OCI-M2 (cell line): ENCODE measurements around the gene MYT1.

ENCODE experiments used
- DNase-seq: peaks from one replicate; lab custom pipeline; 2025; ENCODE audit not compliant: unreplicated experiment; lab: John Stamatoyannopoulos, UW

The MYT1 gene

DNA sequence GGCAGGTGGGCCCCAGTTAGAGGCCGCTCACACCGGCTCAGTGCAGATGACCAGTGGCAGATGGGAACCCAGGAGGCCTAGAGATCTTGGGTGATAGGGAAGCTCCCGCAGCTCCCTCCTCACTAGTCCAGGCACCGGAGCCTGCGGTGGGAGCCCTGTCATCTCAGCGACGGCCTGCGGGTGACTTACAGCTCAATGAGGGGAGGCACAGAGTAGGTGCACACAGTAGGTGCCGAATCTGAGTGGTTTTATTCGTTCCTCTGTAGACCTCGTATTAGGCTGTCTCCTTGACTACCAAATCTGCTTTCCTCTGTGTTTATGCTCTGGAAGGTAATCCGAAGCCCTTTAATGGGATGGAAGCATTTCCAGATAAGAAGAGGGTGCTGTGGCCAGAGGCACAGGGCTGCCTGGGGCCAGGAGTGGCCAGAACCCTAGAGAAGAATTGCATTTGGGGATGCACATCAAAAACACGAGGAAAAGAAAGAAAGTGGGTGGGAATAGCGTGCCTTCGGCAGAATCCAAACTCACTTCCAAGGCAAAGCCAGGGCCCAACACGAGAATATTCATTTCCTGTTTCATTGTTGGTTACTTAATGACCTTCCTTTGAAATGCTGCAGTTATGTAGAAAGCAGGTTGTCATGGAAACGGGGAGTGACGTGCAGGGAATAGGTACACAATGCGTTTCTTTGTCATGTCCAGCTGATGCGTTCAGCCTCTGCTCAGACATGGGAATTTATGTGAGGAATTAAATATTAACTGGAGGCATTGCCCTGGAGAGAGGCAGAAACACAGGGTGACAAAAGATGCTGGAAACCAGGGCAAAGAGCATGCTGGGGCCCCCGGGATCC lies 24.7 kb downstream of the MYT1 start:
- DNase-seq = no peak

DNA sequence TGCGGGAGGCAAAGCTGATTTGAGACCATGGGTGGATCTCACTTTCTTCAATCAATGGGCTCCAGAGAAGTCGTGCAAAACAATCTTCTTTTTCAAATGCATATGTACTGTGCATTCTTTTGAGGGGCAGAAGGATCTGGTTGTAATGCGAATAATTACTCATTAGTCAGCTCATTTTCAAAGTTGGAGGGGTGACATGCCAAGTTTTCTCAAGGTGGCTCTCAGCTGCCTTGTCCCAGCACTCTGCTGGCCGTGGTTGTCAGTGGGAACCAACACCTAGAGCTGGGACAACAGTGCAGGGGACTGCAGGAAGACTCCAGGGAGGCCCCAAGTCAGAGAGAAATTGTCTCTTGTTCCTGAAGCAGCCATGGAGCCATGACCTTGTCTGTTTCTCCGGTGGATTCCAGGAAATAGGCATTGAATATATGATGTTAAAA lies 25.3 kb downstream of the MYT1 start:
- DNase-seq = no peak

DNA sequence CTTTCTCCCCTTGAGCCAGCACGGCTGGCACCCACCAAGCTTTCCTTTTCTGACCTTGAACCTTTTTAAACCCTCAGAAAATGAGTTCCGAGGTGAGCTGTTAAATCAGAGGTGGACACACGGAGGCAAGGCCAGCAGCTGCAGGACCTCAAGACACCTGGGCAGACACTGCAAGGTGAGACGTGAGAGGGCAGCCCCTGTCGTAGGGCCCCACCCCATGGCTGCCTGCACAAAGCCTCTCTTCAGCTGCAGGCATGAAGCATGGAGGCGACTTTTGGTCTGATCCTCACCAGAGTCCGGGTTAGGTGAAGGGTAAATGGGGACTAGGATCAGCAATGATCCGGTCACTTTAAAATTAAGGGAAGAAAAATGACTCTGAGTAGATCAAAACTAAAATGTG lies 25.7 kb downstream of the MYT1 start:
- DNase-seq = no peak

DNA sequence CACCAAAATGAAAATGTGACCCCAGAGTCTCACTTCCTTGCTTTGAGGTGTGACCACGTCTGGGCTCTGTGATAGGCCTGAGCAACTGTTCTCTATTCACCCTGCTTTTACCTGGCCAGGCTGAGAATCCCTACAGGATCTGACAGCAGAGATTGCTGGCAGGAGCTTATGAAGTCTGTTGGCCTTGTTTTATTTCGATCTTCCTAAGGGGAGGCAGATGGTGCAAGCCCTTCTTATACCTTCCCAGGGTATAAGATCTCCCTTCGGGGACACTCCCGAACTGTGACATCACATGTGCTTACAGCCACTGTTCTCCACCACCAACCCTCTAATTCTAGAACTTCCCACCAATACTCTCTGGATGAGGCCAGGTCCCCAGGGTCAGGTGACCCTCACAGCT lies 26.8 kb downstream of the MYT1 start:
- no peak for DNase-seq

DNA sequence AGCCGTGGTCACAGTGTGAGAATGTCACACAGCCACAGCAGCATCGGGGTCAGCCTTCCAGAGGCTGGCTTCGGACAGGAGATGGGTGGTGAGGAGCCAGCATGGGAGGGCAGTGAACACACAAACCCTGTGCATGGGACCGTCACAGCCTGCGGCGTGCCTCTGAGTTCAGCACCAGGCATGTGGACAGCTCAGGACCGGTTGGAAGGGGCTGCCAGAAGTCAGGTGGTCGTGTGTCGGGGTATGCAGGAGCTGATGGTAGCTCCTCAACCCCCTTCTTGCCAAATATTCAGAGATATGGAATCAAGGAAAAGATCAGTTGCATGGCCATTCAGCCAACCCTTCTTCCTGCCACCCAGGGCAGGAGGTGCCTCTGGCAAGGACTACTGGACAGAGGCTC lies 28.2 kb downstream of the MYT1 start:
- no peak for DNase-seq

DNA sequence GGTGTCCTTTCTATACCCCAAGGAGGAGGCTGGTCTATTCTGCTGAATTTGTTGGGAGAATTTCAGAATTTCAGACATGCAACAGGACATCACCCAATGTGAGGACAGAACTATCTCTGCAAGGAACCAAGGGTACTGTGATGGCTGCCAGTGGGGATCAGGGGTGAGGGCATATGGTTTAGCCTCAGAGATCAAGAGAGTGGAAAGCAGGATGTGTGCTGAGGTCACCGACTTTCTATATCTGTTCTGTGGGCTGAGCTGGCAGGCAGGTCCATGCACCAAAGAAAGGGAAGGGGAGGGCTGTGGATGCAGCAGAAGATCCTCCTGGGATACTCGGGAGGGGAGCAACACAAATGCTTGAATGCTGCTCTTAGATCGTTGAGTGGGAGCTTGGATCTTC lies 28.8 kb downstream of the MYT1 start:
- DNase-seq = no peak

DNA sequence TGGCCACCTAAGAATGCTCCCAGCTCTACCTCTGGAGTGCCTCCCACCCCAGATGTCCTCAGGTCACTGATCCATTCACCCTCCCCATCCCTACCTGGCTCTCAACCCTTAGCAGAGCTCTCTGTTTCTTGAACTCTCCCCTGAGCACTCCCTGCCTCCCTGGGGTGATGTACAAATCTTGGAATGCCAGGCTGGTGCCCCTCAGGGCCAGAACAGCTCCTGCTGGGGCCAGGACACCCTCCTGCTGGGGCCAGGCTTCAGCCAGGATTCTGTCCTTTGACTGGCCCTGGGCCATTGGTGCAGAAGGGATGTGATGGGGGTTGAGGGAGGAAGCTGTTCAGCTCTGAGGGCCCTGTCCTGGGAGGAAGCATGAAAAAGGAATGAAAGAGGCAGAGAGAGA lies 30.0 kb downstream of the MYT1 start:
- no peak for DNase-seq

DNA sequence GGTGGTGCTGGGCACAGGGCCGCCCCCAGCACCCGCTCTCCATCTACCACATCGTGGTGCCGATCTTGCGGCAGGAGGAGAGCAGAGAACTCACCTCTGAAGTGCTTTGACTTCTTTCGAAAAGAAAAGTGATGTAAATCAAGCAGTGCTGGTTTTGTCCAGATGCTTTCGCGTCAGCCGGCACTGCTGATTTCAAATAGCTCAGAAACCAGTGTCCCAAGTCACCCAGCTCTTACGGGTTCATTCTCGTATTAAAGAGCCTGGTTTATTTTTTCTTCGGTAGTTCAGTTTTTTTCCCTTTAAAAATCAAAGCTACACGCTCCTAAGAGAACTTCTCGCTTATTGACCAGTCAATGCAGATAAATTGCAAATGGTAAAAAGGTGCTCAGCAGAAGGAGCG lies 32.1 kb downstream of the MYT1 start:
- DNase-seq = no peak

DNA sequence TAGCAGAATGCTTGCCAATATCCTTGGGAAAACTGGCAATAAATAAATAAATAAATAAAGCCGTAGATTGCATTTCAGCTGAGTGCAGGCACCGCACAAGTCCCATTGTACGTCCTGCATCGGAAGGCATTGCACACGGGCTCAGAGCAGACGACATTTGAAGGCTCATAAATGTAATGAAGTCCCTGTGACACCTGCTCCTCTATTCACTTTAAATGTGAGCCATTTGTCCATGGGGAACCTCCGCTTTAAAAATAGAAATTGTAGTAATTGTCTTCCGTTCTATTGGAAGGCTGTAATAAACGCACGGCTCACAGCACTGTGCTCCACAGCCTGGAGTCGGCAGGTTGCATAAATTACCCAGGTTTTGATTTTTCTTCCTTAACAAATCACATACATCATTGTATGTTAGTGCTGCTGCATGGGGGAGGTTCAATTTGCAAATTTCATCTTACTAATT lies 32.6 kb downstream of the MYT1 start:
- no peak for DNase-seq

DNA sequence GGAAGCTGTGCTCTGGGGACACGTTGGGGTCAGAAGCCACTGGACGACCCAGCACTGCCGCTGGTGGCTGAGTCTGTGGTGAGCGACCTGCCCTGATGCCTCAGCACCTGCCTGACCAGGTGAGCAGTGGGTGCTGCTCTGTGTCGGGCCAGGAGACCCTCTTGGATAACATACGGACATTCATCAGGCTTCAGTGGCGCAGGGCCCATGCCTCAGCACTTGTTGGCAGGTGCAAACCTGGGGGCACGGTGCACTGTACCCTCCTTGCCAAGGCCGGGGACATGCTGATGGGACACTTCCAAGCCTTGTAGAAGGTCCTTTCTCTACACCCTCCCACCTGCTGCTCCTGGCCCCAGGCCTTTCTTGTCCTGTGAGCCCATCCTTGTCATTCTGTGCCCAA lies 34.1 kb downstream of the MYT1 start:
- no peak for DNase-seq

DNA sequence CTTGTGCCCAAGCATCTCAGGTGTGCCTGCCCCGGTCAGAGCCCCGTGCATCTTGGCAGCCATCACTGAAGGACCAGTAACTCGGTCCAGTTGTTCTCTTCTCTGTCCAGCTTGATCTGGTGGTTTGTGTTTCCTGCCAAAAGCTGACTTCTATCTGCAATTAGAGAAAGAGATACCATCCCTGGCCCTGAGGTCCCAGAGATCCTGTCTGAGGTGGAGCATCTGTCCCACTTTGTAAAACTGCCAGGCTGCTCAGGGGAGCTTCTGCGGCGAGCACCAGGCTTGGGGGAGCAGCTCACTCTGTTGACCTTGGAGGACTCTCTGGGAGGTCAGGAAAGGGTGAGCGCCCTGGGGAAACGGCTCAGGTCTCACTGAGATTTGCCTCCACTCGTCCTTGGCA lies 35.1 kb downstream of the MYT1 start:
- DNase-seq = no peak

DNA sequence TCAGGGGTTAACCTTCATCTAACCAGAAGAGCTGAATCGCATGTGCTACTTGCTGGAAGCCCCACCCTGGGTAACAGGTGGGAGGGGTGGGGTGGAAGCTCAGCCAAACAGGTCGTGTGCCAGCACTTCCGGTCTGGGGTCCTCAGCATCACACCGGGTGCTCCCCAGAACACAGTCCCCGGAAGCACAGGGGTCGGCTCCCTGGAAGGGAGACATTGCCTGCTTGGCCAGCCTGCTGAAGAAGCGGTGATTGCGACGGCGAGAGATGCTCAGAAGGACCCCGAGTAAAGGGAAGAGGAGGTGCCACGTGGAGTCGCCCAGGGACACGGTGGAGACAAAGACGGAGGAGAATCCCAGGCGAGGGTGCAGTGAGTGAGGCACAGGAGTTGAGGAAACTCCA lies 36.5 kb downstream of the MYT1 start:
- DNase-seq = no peak

DNA sequence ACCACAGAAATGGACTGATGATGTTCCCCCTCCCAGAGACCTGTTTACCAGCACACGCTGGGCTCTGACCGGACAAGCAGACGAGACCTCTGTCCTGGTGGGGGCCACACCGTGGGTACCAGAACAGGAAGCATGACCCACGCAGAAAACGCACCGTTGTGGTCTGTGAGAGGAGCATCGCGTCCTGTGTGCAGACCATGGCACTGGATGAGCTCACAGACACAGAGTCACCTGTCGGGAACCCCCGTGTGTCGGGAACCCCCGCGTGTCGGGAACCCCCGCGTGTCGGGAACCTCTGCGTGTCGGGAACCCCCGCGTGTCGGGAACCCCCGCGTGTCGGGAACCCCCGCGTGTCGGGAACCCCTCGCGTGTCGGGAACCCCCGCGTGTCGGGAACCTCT lies 37.4 kb downstream of the MYT1 start:
- DNase-seq = no peak

DNA sequence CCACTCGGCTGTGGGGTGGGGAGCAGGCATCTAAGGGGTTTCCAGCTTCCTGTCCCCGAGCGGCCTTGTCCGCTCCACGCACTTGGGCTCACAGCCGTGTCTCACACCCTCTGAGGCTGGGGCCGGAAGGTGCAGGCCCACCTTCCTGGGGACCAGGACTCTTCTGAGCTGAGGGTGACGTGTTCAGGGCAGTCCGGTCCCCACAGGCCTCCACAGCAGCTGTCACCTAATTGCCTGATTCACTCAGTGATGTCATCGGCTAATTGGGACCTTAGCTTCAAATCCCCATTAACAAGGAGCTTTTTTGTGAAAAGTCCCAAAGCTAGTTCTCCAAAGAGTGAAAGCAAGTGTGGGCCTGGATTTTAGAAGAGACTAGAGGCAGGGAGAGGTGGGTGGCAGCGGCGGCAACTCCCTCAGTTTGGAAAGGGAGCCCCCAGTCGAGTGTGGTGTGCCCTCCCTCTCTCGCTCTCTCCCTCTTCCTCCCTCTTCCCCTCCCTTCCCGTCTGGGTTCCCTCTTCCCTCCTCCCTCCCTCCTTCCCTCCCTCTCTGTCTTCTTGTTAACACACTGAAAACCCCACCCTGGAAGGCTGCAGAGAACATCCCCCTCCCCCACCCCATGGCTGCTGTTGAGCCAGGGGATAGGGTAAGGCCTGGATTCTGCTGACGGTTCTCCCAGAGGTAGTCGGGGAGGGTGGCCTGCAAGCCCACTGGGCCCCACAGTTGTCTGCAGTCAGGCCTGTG lies 39.0 kb downstream of the MYT1 start:
- no peak for DNase-seq

DNA sequence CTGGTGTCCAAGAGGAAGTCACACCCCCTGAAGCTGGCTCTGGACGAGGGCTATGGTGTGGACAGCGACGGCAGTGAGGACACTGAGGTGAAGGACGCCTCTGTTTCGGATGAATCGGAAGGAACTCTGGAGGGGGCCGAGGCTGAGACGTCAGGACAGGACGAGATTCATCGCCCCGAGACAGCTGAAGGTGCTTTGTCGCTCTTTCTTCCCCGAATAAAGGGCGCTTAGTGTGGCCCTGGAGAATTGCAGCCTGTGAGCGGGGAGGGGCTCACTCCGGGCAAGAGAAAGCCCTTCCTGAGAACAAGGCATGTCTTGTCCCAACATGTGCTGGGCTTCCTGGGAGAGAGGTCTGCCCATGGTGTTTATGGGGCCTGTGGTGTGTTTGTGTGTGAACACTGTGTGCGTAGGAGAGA lies 41.4 kb downstream of the MYT1 start:
- DNase-seq = no peak

DNA sequence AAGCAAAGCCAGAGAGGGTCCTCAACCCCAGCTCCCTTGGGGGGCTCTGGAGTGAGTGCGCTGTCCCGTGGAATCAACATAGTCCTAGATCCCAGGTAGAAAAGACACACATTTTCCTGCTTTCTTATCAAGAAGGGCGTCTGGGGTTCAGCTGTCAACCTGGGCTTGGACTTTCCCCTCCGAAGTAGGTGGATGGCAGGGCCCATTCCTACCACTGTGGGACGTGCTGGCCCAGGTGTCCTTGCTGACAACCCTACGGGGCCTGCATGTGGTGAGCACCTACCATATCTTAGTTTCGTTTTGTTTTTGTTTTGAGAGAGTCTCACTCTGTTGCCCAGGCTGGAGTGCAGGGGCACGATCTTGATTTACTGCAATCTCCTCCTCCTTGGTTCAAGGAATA lies 42.4 kb downstream of the MYT1 start:
- DNase-seq = no peak

DNA sequence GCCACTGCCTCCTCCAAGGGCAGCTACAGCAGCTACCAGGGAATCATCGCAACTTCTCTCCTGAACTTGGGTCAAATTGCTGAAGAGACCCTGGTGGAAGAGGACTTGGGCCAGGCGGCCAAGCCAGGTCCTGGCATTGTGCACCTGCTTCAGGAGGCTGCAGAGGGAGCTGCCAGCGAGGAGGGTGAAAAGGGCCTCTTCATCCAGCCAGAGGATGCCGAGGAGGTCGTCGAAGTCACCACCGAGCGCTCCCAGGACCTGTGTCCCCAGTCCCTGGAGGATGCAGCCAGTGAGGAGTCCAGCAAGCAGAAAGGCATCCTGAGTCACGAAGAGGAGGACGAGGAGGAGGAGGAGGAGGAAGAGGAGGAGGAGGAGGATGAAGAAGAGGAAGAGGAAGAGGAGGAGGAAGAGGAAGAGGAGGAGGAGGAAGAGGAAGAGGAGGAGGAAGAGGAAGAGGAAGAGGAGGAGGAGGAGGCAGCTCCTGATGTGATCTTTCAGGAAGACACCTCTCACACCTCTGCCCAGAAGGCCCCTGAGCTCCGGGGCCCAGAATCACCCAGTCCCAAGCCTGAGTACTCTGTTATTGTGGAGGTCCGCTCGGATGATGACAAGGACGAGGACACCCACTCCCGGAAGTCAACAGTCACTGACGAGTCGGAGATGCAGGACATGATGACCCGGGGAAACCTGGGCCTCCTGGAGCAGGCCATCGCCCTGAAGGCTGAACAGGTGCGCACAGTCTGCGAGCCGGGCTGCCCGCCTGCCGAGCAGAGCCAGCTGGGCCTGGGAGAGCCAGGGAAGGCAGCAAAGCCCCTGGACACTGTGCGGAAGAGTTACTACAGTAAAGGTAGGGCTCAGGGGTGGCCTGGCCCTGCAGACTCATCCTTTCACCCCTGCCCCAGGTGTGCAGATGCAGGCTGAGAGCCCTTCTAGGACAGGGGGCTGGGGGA lies 43.7 kb downstream of the MYT1 start:
- no peak for DNase-seq

DNA sequence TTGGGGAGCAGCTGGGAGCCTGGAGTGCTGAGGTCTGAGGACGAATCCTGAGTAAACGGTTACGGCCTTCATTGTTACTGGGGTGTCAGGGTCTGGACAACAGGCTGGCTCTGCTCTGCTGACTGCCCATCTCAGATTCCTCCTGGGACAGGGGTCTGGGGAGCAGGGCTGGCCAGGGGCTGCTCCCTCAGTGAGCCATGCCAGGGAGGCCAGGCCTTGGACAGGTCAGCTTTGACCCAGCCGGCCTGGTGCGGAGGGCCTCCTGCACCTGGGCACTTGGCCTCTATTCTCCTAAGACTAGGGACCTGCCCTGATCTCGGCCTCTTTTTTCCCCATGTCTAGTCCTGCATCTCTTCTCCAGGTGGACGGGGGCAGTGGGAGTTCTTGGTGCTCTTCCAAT lies 44.9 kb downstream of the MYT1 start:
- DNase-seq = no peak

DNA sequence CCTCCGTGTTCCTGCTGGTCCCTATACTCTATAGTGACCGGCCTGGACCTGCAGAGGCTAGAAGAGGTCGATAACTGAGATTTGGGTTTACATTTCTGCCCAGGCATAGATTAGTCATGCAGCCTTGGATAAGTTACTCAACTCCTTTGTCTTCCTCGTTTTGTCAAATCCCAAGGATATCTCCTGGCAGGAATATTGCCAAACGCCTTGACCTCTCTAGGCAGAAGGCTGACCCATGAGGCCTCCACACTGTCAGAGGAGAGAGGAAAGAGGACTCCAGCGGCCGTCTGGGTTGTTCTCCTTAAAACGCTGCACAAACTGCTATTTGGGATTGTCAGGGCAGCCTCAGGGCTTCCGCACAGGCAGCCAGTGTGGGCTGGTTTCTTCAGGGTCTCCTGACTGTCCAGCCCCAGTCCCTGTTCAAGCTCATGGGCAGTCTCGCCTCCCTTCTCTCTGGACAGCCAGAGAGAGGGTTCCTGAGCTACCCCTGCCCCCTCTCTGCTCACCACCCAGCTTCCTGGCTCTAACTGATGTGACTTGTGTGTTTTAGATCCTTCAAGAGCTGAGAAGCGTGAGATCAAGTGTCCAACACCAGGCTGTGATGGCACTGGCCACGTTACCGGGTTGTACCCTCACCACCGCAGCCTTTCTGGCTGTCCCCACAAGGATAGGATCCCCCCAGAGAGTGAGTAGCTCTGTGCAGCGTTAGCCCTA lies 46.6 kb downstream of the MYT1 start:
- DNase-seq = no peak

DNA sequence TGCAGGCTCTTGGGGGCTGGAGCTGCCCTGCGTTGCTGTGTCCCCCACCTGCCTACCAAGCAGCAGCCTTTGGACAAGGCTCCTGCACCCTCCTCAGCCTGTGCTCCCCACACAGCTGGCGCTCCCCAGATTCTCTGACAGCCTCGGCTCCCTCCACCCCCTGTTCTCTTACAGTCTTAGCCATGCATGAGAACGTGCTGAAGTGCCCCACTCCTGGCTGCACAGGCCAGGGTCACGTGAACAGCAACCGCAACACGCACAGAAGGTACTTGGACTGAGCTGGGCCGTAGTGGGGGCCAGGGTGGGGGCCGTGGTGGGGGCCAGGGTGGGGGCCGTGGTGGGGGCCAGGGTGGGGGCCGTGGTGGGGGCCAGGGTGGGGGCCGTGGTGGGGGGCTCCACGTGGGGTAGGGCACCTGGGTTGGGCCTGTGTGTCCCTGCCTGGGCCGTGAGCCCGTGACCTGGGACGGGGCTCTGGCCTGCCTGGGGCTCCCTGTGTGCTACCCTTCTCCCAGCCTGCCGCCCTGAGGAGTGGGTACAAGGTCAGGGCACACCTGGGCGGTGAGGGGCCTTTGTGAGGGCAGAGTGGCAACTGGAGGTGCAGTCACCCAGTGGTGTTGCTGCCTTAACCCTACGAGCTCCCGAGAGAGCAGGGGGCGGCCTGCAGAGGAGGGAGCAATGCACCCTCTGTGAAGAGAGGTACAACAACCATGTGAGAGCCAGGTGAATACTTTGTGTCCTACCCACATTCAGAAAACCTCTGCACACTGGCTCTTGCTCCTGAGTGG lies 47.8 kb downstream of the MYT1 start:
- no peak for DNase-seq
